HG02943 (cell line): Measurements from ENCODE around the gene ITPR2.

ENCODE experiments used
- ATAC-seq: cut with Tn5 transposase; IDR thresholded peaks from one replicate; pipeline ENCODE4 v1.9.1; 2021; ENCODE audit warnings: mild to moderate bottlenecking, low read depth, moderate library complexity; ENCODE audit not compliant: unreplicated experiment

Gene ITPR2

DNA sequence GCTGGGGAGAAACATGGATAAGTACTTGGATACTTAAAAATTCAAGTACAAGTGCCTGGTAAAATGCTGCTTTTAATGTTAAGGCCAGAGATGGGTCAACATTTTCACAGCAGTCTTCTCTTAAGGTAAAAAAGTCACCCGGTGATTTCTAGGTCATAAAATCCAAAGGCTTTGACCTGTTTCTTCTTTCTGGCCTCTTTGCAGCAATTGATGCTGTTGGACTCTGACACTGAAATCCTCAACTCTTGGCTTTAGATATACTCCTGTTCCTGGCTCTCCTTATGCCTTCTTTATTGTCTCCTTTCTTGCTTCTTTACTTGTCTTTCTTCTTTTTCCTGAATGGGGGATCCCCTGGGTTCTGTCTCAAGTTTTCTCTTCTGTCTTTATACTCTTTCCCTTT lies 448.5 kb downstream of the ITPR2 start:
- no peak for ATAC-seq

DNA sequence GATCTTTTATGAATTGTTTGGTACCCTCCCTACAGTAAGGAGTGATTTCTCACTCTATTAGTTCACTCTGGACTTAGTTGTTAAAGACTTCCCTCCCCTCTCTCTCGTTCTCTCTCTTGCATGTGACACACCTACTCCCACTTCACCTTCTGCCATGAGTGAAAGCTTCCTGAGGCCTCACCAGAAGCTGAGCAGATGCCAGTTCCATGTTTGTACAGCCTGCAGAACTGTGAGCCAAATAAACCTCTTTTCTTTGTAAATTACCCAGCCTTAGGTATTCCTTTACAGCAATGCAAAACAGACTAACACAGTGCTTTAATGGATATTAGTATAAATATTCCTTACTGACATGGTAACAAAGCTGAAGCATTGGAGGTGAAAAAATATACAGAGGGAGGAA lies 450.0 kb downstream of the ITPR2 start:
- no peak for ATAC-seq

DNA sequence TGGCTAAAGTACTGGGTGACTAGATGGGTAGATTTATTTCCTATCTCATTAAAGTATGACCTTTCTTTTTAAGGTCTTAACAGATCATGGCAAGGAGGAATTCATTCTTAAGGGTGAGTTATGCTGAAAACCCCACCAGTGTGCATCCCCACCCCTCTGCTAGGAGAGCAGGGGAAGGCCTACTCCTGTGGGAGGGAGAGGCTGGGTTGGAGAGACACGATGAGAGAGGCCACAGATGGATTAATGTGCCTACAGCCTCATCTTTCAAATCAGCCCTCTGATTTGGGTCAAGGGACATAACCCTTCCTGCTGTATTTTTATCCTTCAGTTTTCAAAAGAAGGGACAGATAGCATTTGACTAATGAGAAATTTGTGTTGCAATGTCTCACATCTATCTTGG lies 452.1 kb downstream of the ITPR2 start:
- ATAC-seq, result no peak

DNA sequence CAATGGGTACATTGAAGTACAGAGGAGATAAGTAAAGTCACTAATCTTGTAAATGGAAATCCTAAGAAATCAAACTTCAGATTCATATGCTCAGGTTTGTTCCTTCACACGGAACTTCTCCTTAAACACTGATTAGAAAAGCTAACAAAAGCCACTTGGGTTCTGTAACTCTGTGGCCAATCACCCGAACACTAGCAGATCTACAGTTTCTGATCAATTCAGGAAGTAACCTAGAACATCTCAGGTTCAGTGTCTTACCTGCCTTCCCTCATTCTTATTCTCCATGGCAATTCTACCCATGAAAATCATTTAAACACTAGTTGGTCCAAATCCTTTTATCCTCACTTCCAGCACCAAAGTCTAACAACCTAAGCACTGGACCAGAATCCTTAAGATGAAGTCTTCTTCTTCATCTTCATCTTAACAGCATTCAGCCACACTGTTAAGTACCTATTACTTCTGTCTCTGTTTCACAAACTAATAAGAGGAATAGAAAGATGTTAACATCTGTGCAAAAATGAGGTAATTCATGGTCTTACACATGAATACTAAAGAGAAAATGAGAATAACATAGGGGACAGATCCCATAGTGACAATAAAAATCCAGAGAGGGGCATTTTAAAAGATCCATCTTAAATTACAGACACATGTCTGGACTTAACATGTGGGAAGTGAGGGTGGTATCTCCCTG lies 453.1 kb downstream of the ITPR2 start:
- no peak for ATAC-seq

DNA sequence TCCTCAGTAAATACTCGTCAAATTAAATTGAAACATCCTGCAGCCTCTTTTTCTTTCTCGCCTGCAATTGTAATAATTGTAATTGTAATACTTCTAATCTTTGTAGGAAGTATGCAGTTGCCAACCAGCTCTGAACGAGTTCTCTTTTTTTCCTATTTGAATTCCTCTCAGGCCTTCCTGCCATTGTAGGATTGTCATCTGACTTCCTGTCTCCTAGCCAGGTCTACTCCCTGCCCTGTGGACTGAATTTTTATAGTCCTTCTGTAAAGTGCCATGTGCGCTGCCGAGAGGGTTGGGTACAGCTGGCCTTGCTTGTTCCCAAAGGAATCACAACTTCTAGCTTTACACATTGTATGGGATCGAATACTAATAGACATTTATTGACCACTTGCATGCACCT lies 454.3 kb downstream of the ITPR2 start:
- ATAC-seq, result no peak

DNA sequence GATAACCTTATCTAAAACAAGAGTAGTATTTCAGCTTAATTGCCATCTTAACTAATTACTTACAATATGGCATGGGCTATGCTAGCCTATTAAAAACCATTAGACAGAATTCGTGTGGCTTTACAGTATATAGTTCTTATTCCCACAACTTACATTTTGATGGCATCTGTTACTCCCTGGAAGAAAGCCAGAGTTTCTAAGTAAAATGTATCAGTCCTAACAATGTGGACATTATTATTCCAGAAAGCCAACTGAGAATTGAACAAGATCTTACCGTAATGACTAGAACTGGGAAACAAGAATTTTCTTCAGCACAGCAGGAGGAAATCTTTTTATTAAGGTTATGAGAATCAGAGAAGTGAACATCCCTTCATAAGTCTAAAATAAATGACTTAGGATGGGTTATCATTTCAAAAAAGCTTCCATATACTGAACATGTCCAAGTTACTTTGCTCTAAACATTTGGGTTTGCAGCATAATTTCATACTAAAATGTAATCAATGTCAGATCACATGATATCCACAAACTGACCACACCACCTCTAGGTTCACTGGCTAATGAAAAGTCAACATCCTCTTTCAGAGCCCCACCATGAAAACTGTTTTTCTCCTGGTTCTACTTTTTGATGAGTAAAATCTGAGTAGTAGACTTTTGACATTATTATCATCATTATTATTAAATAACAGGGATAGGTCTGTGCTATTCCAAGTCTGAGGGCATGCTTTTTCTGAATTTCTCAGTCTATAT lies 457.9 kb downstream of the ITPR2 start:
- no peak for ATAC-seq

DNA sequence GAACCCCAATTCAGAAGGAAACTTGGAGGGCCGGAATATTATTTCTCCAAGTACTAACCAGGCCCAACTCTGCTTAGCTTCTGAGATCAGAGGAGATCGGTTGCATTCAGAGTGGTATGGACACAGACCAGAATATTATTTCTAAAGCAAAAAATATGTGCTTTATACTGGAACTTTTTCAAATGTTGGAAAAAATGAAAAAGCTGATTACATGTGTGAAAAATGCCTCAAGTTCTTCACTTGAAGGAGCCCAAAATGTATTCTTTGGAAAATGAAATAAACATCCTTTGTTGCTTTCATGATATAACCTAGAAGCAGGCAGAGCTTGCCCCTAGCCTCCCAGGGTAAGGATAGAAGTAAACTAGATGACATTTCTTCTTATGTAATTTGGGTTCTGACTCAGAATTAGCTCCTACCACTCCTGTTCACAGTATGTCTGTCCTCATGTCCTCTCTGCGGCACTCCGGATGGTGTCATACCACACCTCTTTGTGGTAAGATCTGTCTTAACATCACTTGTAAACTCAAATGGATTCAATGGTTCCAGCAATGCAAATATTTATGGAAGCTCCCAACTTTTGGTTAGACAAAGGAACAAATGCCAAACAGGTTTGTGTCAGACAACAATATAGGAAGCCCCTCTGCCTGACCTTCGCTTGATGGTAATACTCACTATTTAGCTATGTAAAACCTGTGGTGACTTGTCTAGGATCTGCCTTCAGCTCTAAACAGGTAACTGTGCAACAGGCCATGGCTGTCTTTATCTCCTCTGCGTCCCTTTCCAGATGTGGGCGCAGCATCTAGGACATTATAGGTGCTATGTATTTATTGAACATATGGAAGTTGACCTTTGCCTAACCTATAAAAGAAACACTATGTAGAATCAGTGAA lies 459.1 kb downstream of the ITPR2 start:
- ATAC-seq, result no peak

DNA sequence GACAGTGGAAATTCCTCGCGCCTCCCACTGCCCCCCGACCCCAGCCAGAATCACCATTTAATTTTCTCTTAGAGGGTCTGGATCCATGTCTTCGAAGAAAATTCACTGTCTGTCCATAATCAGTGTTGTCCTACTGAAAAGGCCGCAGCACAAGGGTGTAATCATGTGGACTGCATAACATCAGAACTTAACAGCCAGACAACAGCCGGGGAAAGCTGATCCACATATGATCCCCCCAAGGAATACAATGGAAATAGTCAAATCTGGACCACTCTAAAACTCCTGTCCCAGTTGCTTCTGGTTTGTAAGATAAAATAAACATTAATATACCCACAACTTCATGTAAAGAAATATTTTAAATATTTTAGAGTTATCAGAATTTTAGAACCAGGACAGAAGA lies 460.1 kb downstream of the ITPR2 start:
- no peak for ATAC-seq

DNA sequence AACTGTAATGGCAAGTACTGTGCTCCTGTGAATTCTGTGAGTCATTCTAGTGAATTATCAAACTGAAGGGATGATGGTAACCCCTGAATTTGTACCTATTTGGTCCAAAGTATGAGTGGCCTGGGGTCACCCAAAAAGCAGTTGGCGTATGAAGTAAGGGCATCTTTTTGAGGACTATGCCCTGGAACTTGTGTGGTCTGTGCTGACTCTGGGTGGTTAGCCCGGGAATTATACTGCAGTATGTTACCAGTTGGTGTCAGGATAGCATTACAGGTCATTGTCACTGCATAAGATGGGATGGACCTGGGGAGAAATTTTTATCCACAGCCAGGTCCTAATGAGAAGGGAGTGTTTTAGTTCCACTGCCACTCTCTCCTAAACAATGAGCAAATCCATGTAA lies 462.9 kb downstream of the ITPR2 start:
- no peak for ATAC-seq

DNA sequence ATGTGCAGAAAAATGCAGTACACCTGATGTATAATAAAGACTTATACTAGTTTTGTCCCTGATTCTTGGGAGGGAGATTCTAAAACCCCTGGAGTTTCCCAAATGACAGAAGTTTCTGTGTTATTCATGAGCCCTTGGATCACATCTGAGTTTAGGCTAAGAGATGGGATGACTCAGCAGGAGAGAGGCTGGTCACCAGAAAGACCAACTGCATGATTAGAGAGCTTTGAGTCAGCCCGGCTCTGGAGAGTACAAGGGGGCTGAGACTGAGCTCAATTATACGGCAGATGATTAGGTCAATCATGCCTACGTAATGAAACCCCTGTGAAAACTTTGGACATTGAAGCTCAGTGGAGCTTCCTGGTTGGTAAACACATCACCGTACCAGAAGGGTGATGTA lies 463.4 kb downstream of the ITPR2 start:
- no peak for ATAC-seq

DNA sequence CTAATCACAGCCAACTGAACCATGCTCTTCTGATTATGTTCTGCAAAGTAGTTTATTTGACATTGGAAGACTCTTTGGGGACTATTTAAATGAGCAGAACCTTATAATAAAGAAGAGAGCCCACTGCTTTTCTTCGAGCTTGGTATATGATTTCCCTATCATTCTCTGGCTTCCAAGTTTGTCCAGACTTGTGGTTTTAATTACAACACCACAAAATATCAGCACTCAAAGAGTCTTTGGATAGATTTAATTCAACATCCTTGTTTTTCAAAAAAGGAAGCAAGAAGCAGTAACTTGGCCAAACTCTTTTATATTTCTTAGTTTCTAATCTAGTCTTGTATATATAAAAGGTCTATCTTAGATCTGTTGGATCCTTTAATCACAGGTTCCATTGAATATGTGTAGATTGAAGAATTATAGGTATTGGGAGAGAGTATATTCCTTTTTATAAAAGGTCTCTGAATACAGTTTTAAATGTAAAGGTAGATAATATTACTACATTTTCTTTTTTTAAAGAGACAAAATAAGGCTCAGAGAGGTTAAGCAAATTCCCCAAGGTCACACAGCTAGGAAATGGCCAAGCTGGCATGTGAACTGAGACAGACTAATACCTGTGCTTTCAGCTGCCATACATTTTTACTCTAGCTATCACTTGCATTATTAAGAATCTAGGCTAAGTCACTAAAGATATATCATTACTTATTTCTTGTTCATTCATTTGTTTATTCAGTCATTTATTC lies 464.8 kb downstream of the ITPR2 start:
- ATAC-seq, result no peak

DNA sequence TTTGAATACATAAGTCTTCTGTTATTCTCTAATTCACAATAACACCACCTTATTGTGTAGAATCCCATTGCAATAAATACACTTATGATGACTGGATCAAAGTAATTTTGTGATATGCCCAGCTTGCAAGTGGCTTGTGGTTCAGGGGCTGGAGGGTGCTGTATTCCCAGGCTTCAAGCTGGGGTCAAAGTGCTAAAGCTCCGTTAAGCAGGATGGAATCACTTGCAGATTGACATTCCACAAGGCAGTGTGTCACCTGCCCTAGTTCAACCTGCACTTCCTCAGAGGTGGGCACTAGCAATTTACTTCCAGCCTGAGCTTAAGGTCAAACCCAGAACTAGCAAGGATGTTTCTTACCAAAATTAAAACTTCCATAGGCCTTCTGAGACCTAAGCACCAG lies 471.0 kb downstream of the ITPR2 start:
- no peak for ATAC-seq

DNA sequence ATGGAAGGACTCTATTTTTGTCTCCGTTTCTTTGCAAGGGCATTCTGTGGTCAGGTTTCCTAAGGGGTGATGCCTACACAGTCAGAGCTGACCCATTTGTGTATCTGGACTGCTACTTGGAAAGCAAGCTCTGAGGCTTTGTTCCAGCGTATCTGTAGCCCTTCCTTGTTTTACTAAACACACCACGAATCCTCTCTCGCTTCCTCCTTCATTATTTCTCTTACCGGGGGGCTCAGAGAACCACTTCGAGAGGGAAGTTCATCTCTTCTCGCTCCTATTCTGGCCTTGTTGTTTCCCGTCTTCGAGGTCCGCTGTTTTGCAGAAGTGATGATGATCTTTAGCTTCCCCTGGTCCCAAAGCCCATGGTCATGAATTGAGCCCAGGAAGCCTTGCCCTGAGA lies 472.9 kb downstream of the ITPR2 start:
- ATAC-seq, result no peak

DNA sequence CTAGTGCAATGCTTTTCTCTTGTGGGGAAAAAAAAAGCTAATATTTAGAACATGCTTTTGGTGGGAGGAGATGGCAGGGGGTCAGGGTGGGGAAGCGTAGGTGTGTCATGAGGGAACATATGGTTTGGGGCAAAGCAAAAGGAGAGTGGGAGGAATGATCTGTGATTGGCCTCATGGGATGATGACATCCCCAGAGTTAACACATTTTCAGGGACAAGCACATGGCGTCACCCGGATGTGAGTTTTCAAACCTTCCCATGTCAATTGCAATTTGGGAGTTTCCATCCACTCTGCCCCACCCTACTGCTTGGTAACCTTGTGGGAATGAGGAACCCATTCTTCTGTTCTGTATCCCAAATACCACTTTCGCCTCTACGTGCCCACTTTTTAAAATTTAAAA lies 473.4 kb downstream of the ITPR2 start:
- ATAC-seq, result no peak

DNA sequence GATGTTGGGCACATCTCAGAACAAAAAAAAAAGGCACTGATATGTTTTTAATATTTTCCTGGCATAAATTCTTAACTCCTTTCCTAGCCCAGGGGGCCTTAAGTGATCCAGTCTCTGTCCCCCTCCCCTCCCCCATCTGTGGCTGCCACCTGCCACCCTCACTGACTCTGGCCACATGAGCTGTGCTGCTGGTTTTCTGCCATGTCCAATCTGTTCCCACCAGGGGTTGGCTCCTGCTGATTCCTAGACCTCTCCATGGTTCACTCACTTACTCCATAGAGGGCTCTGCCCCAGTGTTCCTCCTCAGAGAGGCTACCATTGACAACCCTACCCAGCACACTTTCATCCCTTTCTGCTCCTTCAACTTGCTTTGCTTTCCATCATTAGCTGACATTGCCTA lies 474.3 kb downstream of the ITPR2 start:
- no peak for ATAC-seq

DNA sequence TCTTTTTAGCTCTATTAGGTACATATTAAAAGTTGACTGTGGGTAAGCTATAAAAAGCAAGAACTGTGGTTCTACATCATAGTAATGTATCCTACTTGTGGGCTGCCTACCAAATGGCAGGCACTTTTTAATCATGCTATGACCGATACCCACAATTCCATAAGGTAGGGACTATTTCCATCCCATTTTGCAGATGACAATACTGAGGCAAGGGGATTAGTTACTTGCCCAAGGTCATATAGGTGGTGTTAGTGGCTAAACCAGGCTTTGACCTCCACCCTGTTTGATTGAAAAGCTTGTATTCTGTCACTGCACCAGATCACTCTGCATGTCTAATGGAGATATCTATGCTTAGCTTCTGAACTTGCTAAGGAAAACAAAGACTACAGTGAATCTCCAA lies 485.7 kb downstream of the ITPR2 start:
- no peak for ATAC-seq

DNA sequence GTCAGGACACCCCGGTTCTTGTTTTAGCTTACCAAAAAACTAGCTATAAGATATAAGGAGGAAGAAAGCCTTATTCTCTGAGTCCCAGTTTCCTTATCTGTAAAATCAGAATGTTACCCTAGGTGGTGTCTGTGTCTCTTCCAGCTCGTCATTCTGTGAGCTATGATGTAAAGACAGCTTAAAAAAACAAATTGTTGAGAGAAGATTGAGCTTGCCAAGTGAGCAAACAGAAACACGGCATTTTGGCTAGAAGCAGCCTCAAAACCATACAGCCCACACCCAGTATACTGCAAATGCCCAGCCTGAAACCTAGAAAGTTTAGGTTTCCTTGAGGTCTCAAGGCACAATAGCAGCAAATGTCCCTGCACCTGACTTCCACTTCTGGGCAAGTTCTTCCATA lies 486.3 kb downstream of the ITPR2 start:
- ATAC-seq, result no peak

DNA sequence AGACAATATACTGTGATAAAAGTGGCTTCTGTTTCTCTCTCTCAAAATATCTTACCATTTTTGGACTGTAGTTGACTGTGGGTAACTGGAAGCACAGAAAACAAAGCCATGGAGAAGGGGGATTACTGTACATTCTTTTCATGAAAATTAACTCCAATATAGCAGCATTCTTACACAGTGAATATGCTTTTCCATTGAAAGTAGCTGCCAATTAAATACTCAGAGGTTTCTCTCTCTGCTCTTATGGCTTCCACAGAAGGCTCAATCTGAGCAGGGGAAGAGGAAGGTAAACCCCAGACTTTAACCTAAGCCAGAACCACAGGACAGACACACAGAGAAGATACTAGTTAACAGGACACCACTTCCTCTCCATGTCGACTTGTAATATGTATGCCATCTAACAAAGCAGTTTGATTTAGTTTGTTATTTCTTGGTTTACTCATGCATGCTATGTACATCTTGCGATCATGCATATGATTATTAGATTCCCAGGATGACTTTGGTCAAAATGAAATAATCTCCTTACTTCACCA lies 487.5 kb downstream of the ITPR2 start:
- ATAC-seq, result no peak

DNA sequence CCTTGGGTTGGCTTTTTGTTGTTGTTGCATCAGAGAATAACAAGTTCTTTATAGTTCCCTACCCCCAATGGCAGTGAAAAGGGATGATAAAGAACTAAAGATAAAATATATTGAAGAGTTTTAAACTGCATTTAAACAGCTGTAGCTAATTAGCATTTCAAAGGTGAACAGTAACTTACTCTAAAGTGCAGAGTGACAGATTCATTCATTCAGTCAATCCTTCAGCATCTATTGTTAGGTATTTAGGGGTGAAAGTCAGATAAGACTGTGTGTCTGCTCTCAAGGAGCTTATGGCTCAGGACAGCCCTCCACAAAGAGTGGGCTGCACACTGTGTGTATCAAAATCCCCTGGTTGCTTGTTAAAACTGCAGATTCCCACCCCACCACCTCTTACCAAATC lies 491.5 kb downstream of the ITPR2 start:
- ATAC-seq, result no peak

DNA sequence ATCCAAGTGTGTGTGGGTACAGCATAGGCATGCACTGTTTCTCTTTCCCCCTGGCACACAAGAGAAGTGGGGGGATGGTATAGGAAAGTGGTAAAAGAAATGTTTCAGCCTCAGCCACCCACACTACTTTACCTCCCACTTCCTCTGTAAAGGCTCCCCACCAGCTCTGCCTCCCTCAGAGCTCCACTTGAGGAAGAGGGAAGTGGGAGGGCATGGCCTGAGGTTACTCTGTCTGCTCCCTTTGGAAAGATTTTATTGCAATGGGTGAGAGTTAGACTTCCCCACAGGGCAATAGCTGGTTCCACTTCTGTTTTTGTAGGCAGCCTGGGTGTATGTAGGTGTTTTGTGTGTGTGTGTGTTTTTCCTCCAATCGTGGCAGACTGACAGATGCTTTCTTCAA lies 492.3 kb downstream of the ITPR2 start:
- no peak for ATAC-seq
